Measurements from ENCODE around the gene SLC25A44. TPM values are rescaled to one million over a fixed set of nuclear protein-coding genes. Genes with fewer than 3 reads are reported as not detected.
A peak's percentile ranks its signal among the peaks of the same experiment; 100 is the strongest.

SLC25A44 gene
- total and polyA plus RNA-seq, 2 of the 8 experiments (the other 6 are each of a cell fraction or from before 2014, with no cell fraction given) = 23.4 to 32.1 TPM

DNA sequence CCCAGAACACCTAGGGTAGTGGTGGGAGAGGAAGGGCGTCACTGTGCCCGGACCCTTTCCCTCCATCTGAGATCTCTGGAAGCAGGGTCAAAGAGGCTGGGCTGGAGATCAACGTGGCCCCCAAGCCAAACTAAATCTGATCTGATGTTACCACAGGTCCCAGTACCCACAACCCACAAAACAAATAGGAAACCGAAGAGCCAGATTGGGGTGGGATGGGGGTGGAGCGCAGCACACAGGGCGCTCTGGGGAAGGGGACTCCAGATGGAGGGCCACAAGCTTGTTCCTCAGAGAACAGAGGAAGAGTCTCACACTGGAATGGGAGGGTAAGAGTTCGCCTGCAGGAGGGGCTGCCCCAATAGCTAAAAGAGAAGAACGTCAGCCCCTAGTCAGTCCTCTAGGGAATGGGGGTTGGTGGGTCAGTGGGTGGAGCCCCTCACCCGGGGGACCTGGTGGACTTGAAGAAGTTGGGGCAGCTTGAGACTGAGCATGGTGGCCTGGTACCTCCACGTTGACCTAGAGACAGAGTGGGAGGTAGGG lies 52.4 kb downstream of the SLC25A44 start:
- 0 out of 2 replicates have a peak, but pooled peaks cover 2% of the 10 kb centered on the region for H3K79me1 ChIP-seq (ENCODE audit: low read depth, low read length)
- H3K79me2 ChIP-seq (ENCODE audit: control insufficient read depth in 1 of 2, insufficient read depth in 2 of 2, low read length in 2 of 2) = no peaks in the 10 kb centered on the region
- no peak overlapping the region for H3K27ac ChIP-seq (ENCODE audit: low read depth, low read length)
- no peak overlapping the region for H2BK12ac ChIP-seq (ENCODE audit: low read depth, low read length)
- H3K56ac ChIP-seq (replicated peaks; ENCODE audit: insufficient read length, low read depth, low read length) = no peak overlapping the region
- no peak overlapping the region for H2BK20ac ChIP-seq (ENCODE audit: low read length)
- no peak overlapping the region for H3K4ac ChIP-seq (replicated peaks; ENCODE audit: insufficient read length, low read depth, low read length)
- no peaks in the 10 kb centered on the region for H3K27me3 ChIP-seq (replicated peaks in 1 of 4; ENCODE audit: control insufficient read depth in 3 of 4, extremely low read depth in 1 of 4, insufficient read depth in 3 of 4, low read length in 3 of 4)
- FAIRE-seq = no peak
- ChIA-PET POLR2A (ENCODE audit: partially characterized antibody) (interaction anchor here (1.0 to 11.8 kb wide), 22 partner anchors 11 to 279 kb away, joined by 3 to 102 read pairs (median 4); partner anchors contain the start of genes PMF1, SEMA4A, SLC25A44 and SMG5), CTCF (ENCODE audit: partially characterized antibody) (interaction anchor here (0.6 to 47.2 kb wide), 10 partner anchors 12 to 113 kb away, joined by 3 to 1265 read pairs (median 4); partner anchors contain the start of genes CCT3, SEMA4A and TSACC)
- H3K18ac ChIP-seq (ENCODE audit: extremely low read depth, low read length) = peak overlapping the region; percentile 48
- H3K4me2 ChIP-seq (ENCODE audit: insufficient read depth in 1 of 2, low read depth in 2 of 2, low read length in 2 of 2) = peak overlapping the region; percentile 30 to 50; a peak in 2 of 4 replicates
- H2BK5ac ChIP-seq (ENCODE audit: low read depth, low read length) = no peak overlapping the region
- H3K36me3 ChIP-seq (ENCODE audit: control insufficient read depth in 2 of 4, insufficient read depth in 4 of 4, low read length in 3 of 4) = peaks cover 7 to 24% (median 14%) of the 10 kb centered on the region in 4 experiments
- no peak overlapping the region for H4K91ac ChIP-seq (replicated peaks; ENCODE audit: insufficient read length, low read length)
- peaks cover 2 to 11% of the 10 kb centered on the region in 2 experiments for H4K20me1 ChIP-seq (replicated peaks in 1 of 2; ENCODE audit: control insufficient read depth in 1 of 2, insufficient read depth in 2 of 2, low read length in 2 of 2)
- no peak overlapping the region for H4K5ac ChIP-seq (ENCODE audit: insufficient read length, low read depth, low read length)
- no peaks in the 10 kb centered on the region for H3K9me3 ChIP-seq (ENCODE audit: insufficient read depth in 2 of 2, low read depth in 1 of 2, low read length in 1 of 2)
- H3K23me2 ChIP-seq (ENCODE audit: low read depth, low read length) = no peaks in the 10 kb centered on the region
- 91% methylated on average over 10 of the region's 10 CpGs; no CpG with 5 or more reads in 1 of the 2 experiments for WGBS, 2 experiments (ENCODE audit: extremely low coverage in 1 of 2, insufficient coverage in 1 of 2, insufficient read length in 1 of 2, insufficient replicate concordance in 2 of 2, low coverage in 1 of 2, low lambda C conversion rate in 2 of 2, missing lambda C conversion rate in 1 of 2)
- no peak overlapping the region for H2BK120ac ChIP-seq (replicated peaks; ENCODE audit: low read depth, low read length)
- H3K9ac ChIP-seq (replicated peaks in 1 of 4; ENCODE audit: extremely low read depth in 1 of 4, low read depth in 3 of 4, low read length in 3 of 4) = no peak overlapping the region
- TF ChIP-seq TAF1 (IDR thresholded peaks at IDR 0.05; ENCODE audit: low read depth, low read length) (no peak), CBX8 (IDR thresholded peaks at IDR 0.05; ENCODE audit: borderline replicate concordance, low read depth, low read length) (no peak)
- peak overlapping the region; percentile 79; the same call in 1 of the 2 replicates for H4K8ac ChIP-seq (ENCODE audit: extremely low read depth, insufficient read depth, low read length)
- DNase-seq (ENCODE audit: low read depth in 1 of 2, low spot score in 2 of 2) = no peak
- no peak overlapping the region for H3K23ac ChIP-seq (ENCODE audit: insufficient read length)
- H3K4me1 ChIP-seq (replicated peaks in 1 of 4; ENCODE audit: control insufficient read depth in 3 of 4, insufficient read depth in 4 of 4, low read length in 3 of 4) = peaks cover 0 to 16% (median 9%) of the 10 kb centered on the region in 4 experiments
- H2AFZ ChIP-seq (ENCODE audit: low read length) = no peak overlapping the region
- H2BK15ac ChIP-seq (ENCODE audit: low read length) = 0 out of 2 replicates have a peak overlapping the region, but pooled peaks have one; percentile 8
- H3K4me3 ChIP-seq (ENCODE audit: extremely low read depth in 1 of 4, insufficient read depth in 2 of 4, low read depth in 3 of 4, low read length in 4 of 4) = peak overlapping the region in 1 of 4 experiments; percentile 40; a peak in 2 of 8 replicates
- H3K14ac ChIP-seq (ENCODE audit: insufficient read length) = no peak overlapping the region
- 0 out of 2 replicates have a peak overlapping the region, but pooled peaks have one; percentile 39 for H2AK5ac ChIP-seq (ENCODE audit: low read depth, low read length)
